Ishikawa (cell line): ENCODE data around the gene ASTN2.

Experiments
- CEBPB ChIP-seq: IDR thresholded peaks from 2 replicates; pipeline ENCODE4 v1.6.1; 2012
- CREB1 ChIP-seq: IDR thresholded peaks from 2 replicates; pipeline ENCODE4 v1.6.1; 2012; ENCODE audit warnings: low read depth
- EGR1 ChIP-seq: IDR thresholded peaks from 2 replicates; pipeline ENCODE4 v1.6.1; 2012
- EP300 ChIP-seq: IDR thresholded peaks from 2 replicates; pipeline ENCODE4 v1.6.1; 2012; ENCODE audit warnings: borderline replicate concordance
- FOXM1 ChIP-seq: IDR thresholded peaks from 2 replicates; pipeline ENCODE4 v1.6.1; 2012; ENCODE audit warnings: low read depth, borderline replicate concordance
- MAX ChIP-seq: IDR thresholded peaks from 2 replicates; pipeline ENCODE4 v1.6.1; 2012
- NFIC ChIP-seq: IDR thresholded peaks from 2 replicates; pipeline ENCODE4 v1.6.1; 2012
- RAD21 ChIP-seq: IDR thresholded peaks from 2 replicates; pipeline ENCODE4 v1.6.1; 2012; ENCODE audit warnings: low read depth
- REST ChIP-seq: IDR thresholded peaks from 2 replicates; pipeline ENCODE4 v1.6.1; 2012; ENCODE audit warnings: low read depth, mild to moderate bottlenecking
- TAF1 ChIP-seq: IDR thresholded peaks from 2 replicates; pipeline ENCODE4 v1.6.1; 2012; ENCODE audit warnings: low read depth, mild to moderate bottlenecking
- TCF12 ChIP-seq: IDR thresholded peaks from 2 replicates; pipeline ENCODE4 v1.6.1; 2012; ENCODE audit warnings: low read depth
- TEAD4 ChIP-seq: IDR thresholded peaks from 2 replicates; pipeline ENCODE4 v1.6.1; 2012
- USF1 ChIP-seq: IDR thresholded peaks from 2 replicates; pipeline ENCODE4 v1.6.1; 2012
- YY1 ChIP-seq: IDR thresholded peaks from 2 replicates; pipeline ENCODE4 v1.6.1; 2012; ENCODE audit warnings: low read depth
- ZBTB7A ChIP-seq: IDR thresholded peaks from 2 replicates; pipeline ENCODE4 v1.6.1; 2012; ENCODE audit warnings: low read depth

The ASTN2 gene

GRCh38 chr9:116409638-116410037 is 1005.2 kb downstream of the ASTN2 start:
- TF ChIP-seq EGR1 (no peak), ZBTB7A (no peak), RAD21 (no peak), TEAD4 (no peak), MAX (no peak), REST (no peak), FOXM1 (no peak), TAF1 (no peak), USF1 (no peak), EP300 (no peak), NFIC (no peak), TCF12 (no peak), CREB1 (no peak), CEBPB (no peak), YY1 (no peak)

- TF ChIP-seq EP300 = no peak
Observed at GRCh38 chr9:116409129-116409528, 1005.7 kb downstream of the ASTN2 start.

GRCh38 chr9:116406469-116406868 is 1008.4 kb downstream of the ASTN2 start:
- TF ChIP-seq TEAD4 = no peak
- TF ChIP-seq REST = no peak
- TF ChIP-seq FOXM1 = no peak
- TF ChIP-seq TAF1 = no peak
- no peak for TF ChIP-seq YY1
- no peak for TF ChIP-seq NFIC
- no peak for TF ChIP-seq RAD21
- no peak for TF ChIP-seq MAX

- no peak for TF ChIP-seq TAF1
Observed at GRCh38 chr9:116405321-116405720, 1009.5 kb downstream of the ASTN2 start.

GRCh38 chr9:116404228-116404627 is 1010.6 kb downstream of the ASTN2 start:
- TF ChIP-seq REST (no peak), EP300 (no peak), FOXM1 (no peak), ZBTB7A (no peak), MAX (no peak), NFIC (no peak), RAD21 (no peak), TCF12 (no peak), CREB1 (no peak)

GRCh38 chr9:116403171-116403570 is 1011.7 kb downstream of the ASTN2 start:
- no peak for TF ChIP-seq EP300
- no peak for TF ChIP-seq ZBTB7A
- no peak for TF ChIP-seq RAD21
- TF ChIP-seq YY1 = no peak
- TF ChIP-seq CEBPB = no peak
- no peak for TF ChIP-seq USF1
- TF ChIP-seq MAX = no peak
- TF ChIP-seq NFIC = no peak
- no peak for TF ChIP-seq TCF12
- TF ChIP-seq REST = no peak
- TF ChIP-seq EGR1 = no peak
- no peak for TF ChIP-seq CREB1
- no peak for TF ChIP-seq TEAD4
